K562 (cell line): ENCODE data around the gene SAP130. TPM values are rescaled to one million over a fixed set of nuclear protein-coding genes. Genes with fewer than 3 reads are reported as not detected.

Source experiments
- ATF7 ChIP-seq: fragments of 450-650 bp; IDR thresholded peaks from 2 replicates; pipeline ENCODE4 v1.7.1; 2014; ENCODE audit warnings: mild to moderate bottlenecking, moderate library complexity
- FOS ChIP-seq: IDR thresholded peaks from 3 replicates; pipeline ENCODE4 v1.6.1; 2011; ENCODE audit not compliant: insufficient read length; ENCODE audit errors: extremely low read depth
- KAT7 ChIP-seq: sonication (generic); formaldehyde crosslinking; IDR thresholded peaks from 2 replicates; pipeline ENCODE4 v1.8.0; 2022; ENCODE audit warnings: missing genetic modification reagents, mild to moderate bottlenecking, borderline replicate concordance
- TCF7L2 ChIP-seq: fragments of 150-350 bp; IDR thresholded peaks from 2 replicates; pipeline ENCODE4 v1.6.1; 2016; ENCODE audit warnings: low read depth, mild to moderate bottlenecking, low read length, moderate library complexity
- U2AF2 ChIP-seq: fragments of 200-400 bp; formaldehyde crosslinking; optimal IDR thresholded peaks from 2 replicates; pipeline ENCODE3; 2017; ENCODE audit warnings: low read depth, mild to moderate bottlenecking, low read length
- YY1 ChIP-seq, 3 experiments: IDR thresholded peaks; 2 replicates each; pipeline ENCODE4 v1.6.1; 2011; ENCODE audit warnings: low read length in 2 of 3, mild to moderate bottlenecking in 2 of 3, moderate library complexity in 2 of 3, borderline replicate concordance in 1 of 3, control low read depth in 1 of 3, low read depth in 1 of 3; ENCODE audit not compliant: insufficient read depth in 3 of 3, insufficient replicate concordance in 2 of 3, control insufficient read depth in 1 of 3, insufficient read length in 1 of 3; ENCODE audit errors: extremely low read depth in 1 of 3
- ZNF347 ChIP-seq: fragments of 450-650 bp; formaldehyde crosslinking; IDR thresholded peaks from 2 replicates; pipeline ENCODE4 v1.4.0; 2020; ENCODE audit warnings: low read depth, mild to moderate bottlenecking, moderate library complexity
- polyA plus RNA-seq, 8 experiments: library from polyadenylated mRNA; depleted of rRNA in 4 of 8; stranded (reverse) in 5 of 8; unstranded in 3 of 8; fragments of >200 nt; fragmentation: Nextera tagmentation in 2 of 8; fragmentation: Illumina TruSeq in 1 of 8; extraction: Ambion mirVana in 2 of 8; extraction: Trizol in 1 of 8; gene quantifications; 2 replicates each; pipeline versions ENCODE4 v1.2.1 to v1.2.3, GENCODE V29; 2011 to 2014; ENCODE audit warnings: inconsistent platforms in 1 of 8, missing spikeins in 1 of 8
- total RNA-seq, 7 experiments: library from RNA; depleted of rRNA in 6 of 7; stranded (reverse); fragments of >200 nt in 6 of 7; fragmentation: Illumina TruSeq in 2 of 7; extraction: Trizol in 2 of 7; gene quantifications; 2 replicates each; pipeline versions ENCODE4 v1.2.1 to v1.2.3, GENCODE V29; 2011 to 2021; ENCODE audit warnings: low replicate concordance in 1 of 7
- TF ChIP-seq, protein P1 (sequence below): fragments of 450-650 bp; IDR thresholded peaks from 2 replicates; pipeline ENCODE4 v1.6.1; 2016; ENCODE audit warnings: mild to moderate bottlenecking
- TF ChIP-seq, protein P2 (sequence below), 2 experiments: fragments of 200-800 bp in 1 of 2; sonication (Bioruptor generic) in 1 of 2; sonication (generic) in 1 of 2; formaldehyde crosslinking in 1 of 2; IDR thresholded peaks in 1 of 2; conservative IDR thresholded peaks in 1 of 2; 2 replicates each; pipeline versions ENCODE4 v1.5.0 to v1.6.1; 2016 to 2020; ENCODE audit warnings: missing compliant biosample characterization in 1 of 2, missing genetic modification characterization in 1 of 2, missing genetic modification reagents in 1 of 2
- TF ChIP-seq, protein P3 (sequence below): fragments of 450-650 bp; formaldehyde crosslinking; IDR thresholded peaks from 2 replicates; pipeline ENCODE4 v1.4.0; 2020; ENCODE audit warnings: mild to moderate bottlenecking
- TF ChIP-seq, protein P4 (sequence below): fragments of 150-350 bp; conservative IDR thresholded peaks from 2 replicates; pipeline ENCODE4 v1.6.1; 2014; ENCODE audit warnings: low read length

Gene SAP130
- total and polyA plus RNA-seq, 9 of the 15 experiments (the other 6 are each of a cell fraction or from before 2014, with no cell fraction given), result 4.5 to 33.4 (median 7.4) TPM

DNA sequence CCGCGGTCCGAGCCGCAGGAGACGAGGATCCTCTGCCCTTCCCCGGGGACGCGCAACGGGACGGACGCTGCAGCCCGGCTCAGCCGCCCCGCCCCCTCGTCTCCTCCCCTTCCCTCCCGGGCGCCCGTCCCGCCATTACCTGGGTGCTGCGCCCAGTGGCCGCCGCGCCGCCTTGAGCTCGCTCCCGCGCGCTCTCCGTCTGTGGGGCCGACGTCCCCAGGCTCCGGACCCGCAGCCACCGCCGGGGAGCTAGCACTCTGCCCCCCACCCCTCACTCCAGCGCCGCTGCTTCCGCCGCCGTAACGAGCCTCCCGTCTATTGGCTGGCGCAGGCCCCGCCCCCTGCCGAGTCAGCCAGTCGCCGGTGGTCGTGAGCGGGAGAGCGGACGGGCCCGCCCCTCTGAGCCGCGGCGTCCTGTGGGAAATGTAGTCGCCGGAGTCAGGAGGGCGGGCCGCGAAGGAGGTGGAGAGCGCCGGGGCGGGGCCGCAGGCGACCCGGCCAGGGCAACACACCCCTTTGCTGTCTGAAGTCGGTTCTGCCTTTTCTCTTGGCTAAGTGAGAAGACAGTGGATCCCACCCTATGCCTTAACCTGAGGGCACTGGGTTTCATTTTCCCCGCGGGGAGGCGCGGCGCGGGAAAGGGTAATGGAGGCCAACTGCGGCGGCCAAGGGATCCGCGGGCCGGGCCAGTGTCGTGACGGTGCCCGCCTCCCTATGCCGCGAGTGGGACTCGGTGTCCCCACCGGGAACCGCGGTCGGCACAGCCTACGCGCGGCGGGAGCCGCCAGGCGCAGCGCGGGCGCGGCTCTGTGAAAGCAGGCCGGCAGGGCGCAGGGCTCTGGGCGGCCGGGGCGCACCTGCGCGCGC lies at the start of gene SAP130 (continued):
- TF ChIP-seq U2AF2 (no peak), KAT7 (CRISPR knock-in tag) (0 out of 2 replicates have a peak, but pooled peaks have one; percentile 53), TCF7L2 (no peak), ZNF347 (CRISPR knock-in tag) (no peak), YY1 (IDR thresholded peaks at IDR 0.05; ENCODE audit: borderline replicate concordance in 1 of 3, control insufficient read depth in 1 of 3, extremely low read depth in 1 of 3, insufficient read depth in 3 of 3, insufficient read length in 1 of 3, insufficient replicate concordance in 2 of 3, low read depth in 1 of 3, low read length in 2 of 3) (peak in 2 of 3 experiments; percentile 59 to 63), ATF7 (peak; percentile 73), FOS (peak; percentile 58)
- TF ChIP-seq, protein P1, sequence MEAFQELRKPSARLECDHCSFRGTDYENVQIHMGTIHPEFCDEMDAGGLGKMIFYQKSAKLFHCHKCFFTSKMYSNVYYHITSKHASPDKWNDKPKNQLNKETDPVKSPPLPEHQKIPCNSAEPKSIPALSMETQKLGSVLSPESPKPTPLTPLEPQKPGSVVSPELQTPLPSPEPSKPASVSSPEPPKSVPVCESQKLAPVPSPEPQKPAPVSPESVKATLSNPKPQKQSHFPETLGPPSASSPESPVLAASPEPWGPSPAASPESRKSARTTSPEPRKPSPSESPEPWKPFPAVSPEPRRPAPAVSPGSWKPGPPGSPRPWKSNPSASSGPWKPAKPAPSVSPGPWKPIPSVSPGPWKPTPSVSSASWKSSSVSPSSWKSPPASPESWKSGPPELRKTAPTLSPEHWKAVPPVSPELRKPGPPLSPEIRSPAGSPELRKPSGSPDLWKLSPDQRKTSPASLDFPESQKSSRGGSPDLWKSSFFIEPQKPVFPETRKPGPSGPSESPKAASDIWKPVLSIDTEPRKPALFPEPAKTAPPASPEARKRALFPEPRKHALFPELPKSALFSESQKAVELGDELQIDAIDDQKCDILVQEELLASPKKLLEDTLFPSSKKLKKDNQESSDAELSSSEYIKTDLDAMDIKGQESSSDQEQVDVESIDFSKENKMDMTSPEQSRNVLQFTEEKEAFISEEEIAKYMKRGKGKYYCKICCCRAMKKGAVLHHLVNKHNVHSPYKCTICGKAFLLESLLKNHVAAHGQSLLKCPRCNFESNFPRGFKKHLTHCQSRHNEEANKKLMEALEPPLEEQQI, result no peak
- TF ChIP-seq, protein P2, sequence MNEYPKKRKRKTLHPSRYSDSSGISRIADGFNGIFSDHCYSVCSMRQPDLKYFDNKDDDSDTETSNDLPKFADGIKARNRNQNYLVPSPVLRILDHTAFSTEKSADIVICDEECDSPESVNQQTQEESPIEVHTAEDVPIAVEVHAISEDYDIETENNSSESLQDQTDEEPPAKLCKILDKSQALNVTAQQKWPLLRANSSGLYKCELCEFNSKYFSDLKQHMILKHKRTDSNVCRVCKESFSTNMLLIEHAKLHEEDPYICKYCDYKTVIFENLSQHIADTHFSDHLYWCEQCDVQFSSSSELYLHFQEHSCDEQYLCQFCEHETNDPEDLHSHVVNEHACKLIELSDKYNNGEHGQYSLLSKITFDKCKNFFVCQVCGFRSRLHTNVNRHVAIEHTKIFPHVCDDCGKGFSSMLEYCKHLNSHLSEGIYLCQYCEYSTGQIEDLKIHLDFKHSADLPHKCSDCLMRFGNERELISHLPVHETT (CRISPR knock-in tag; conservative IDR thresholded peaks at IDR 0.05 in 1 of 2, IDR thresholded peaks at IDR 0.05 in 1 of 2), result no peak
- TF ChIP-seq, protein P3, sequence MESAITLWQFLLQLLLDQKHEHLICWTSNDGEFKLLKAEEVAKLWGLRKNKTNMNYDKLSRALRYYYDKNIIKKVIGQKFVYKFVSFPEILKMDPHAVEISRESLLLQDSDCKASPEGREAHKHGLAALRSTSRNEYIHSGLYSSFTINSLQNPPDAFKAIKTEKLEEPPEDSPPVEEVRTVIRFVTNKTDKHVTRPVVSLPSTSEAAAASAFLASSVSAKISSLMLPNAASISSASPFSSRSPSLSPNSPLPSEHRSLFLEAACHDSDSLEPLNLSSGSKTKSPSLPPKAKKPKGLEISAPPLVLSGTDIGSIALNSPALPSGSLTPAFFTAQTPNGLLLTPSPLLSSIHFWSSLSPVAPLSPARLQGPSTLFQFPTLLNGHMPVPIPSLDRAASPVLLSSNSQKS (CRISPR knock-in tag), result no peak
- TF ChIP-seq, protein P4, sequence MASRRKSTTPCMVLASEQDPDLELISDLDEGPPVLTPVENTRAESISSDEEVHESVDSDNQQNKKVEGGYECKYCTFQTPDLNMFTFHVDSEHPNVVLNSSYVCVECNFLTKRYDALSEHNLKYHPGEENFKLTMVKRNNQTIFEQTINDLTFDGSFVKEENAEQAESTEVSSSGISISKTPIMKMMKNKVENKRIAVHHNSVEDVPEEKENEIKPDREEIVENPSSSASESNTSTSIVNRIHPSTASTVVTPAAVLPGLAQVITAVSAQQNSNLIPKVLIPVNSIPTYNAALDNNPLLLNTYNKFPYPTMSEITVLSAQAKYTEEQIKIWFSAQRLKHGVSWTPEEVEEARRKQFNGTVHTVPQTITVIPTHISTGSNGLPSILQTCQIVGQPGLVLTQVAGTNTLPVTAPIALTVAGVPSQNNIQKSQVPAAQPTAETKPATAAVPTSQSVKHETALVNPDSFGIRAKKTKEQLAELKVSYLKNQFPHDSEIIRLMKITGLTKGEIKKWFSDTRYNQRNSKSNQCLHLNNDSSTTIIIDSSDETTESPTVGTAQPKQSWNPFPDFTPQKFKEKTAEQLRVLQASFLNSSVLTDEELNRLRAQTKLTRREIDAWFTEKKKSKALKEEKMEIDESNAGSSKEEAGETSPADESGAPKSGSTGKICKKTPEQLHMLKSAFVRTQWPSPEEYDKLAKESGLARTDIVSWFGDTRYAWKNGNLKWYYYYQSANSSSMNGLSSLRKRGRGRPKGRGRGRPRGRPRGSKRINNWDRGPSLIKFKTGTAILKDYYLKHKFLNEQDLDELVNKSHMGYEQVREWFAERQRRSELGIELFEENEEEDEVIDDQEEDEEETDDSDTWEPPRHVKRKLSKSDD, result no peak
